ENCODE measurements around the gene COLQ.
A peak's percentile ranks its signal among the peaks of the same experiment; 100 is the strongest.
"Not testable (repeated sequence)": the region's sequence is repeated elsewhere in the genome, so short reads cannot be mapped to it uniquely, and the experiment has no call there.

COLQ gene

GRCh38 chr3:15465876-15466585, 55.5 kb downstream of the COLQ start:
- TF ChIP-seq TCF4 (CRISPR knock-in tag; IDR thresholded peaks at IDR 0.05; ENCODE audit: borderline replicate concordance) (no peak), RARB (CRISPR knock-in tag; IDR thresholded peaks at IDR 0.05) (no peak), CSRNP3 (CRISPR knock-in tag; IDR thresholded peaks at IDR 0.05) (no peak), GLIS3 (CRISPR knock-in tag; IDR thresholded peaks at IDR 0.05) (no peak), POU6F1 (CRISPR knock-in tag; IDR thresholded peaks at IDR 0.05; ENCODE audit: borderline replicate concordance, low read depth) (no peak), ESRRG (CRISPR knock-in tag; IDR thresholded peaks at IDR 0.05) (no peak), ZNF8 (CRISPR knock-in tag; IDR thresholded peaks at IDR 0.05) (no peak), ZFP30 (CRISPR knock-in tag; IDR thresholded peaks at IDR 0.05) (no peak)
- no peak for ATAC-seq

DNA sequence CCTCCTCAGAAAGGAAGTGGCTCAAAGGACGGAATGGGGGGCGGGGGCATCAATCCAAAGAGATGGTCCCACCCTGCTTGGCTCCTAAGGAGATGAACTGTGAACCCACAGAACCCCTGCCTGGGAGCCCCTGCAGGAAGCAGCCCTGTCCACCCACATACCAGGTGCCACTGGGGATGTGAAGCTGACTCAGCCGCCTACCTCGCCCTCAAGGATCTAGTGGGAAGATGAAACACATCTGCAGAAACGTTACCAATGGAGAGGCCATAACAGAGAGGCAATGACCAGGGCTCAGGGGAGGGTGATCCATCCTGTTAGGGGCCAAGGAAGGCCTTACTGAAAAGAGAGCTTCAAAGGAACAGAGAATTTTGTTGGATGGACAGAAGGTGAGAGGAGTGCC, 59.1 kb downstream of the COLQ start:
- TF ChIP-seq ZC3H10 (CRISPR knock-in tag; IDR thresholded peaks at IDR 0.05) (no peak), TCF4 (CRISPR knock-in tag; IDR thresholded peaks at IDR 0.05; ENCODE audit: borderline replicate concordance) (no peak), TSHZ2 (CRISPR knock-in tag; IDR thresholded peaks at IDR 0.05) (no peak), TOX (CRISPR knock-in tag; IDR thresholded peaks at IDR 0.05; ENCODE audit: borderline replicate concordance) (no peak), ZFP3 (CRISPR knock-in tag; IDR thresholded peaks at IDR 0.05) (no peak), SNAI2 (CRISPR knock-in tag; IDR thresholded peaks at IDR 0.05) (no peak), CREB5 (CRISPR knock-in tag; IDR thresholded peaks at IDR 0.05; ENCODE audit: low read depth) (no peak), ZNF565 (CRISPR knock-in tag; conservative IDR thresholded peaks at IDR 0.05; ENCODE audit: low read depth) (no peak), BACH2 (CRISPR knock-in tag; IDR thresholded peaks at IDR 0.05; ENCODE audit: borderline replicate concordance) (no peak), ESRRG (CRISPR knock-in tag; IDR thresholded peaks at IDR 0.05) (no peak), OSR1 (CRISPR knock-in tag; IDR thresholded peaks at IDR 0.05) (no peak), ZFP30 (CRISPR knock-in tag; IDR thresholded peaks at IDR 0.05) (no peak), ISL1 (CRISPR knock-in tag; IDR thresholded peaks at IDR 0.05) (no peak), ZNF70 (CRISPR knock-in tag; IDR thresholded peaks at IDR 0.05) (no peak)
- ATAC-seq = no peak

DNA sequence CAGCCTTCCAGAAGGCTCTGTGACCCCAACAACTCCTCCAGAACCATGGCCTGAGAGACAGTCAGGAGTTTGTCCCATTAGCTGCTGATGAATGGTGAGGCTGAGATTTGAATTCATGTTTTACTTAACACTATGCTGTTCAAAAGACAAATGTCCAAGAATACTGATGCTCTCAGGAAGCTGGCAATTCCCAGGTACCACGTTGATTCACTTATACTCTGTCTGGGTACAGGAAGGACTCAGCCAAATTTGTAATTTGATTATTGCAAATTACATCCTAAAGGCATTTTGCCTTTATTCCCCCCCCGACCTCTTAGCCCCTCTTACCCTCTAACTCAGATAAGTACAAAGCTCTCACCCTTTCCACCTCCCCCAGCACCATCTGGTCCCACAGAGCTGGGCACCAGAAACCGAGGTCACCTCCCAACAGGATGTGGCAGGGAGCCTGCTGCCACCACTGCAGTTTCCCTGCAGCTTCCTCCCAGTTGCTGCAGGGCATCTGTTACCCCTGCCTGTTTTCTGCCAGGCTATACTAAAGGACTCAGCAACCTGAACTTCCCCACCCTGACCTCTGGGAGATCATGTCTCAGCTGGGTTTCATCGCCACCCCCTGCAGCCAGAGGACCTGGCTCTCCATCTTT, 60.5 kb downstream of the COLQ start:
- peak; percentile 52 for ATAC-seq
- TF ChIP-seq ZFP30 (CRISPR knock-in tag; IDR thresholded peaks at IDR 0.05) = no peak
- TF ChIP-seq TCF4 (CRISPR knock-in tag; IDR thresholded peaks at IDR 0.05; ENCODE audit: borderline replicate concordance) = peak; percentile 35; the same call in 1 of the 2 replicates

- TF ChIP-seq CREB5 (CRISPR knock-in tag; IDR thresholded peaks at IDR 0.05; ENCODE audit: low read depth) = no peak
- ATAC-seq = no peak
These were observed 63.2 kb downstream of the COLQ start for GRCh38 chr3:15458212-15458780.

- ATAC-seq = not testable (repeated sequence)
These were observed 64.6 kb downstream of the COLQ start for GRCh38 chr3:15456915-15457314.
